ENCODE measurements around the gene VPREB1.
"Not testable (repeated sequence)": the region's sequence is repeated elsewhere in the genome, so short reads cannot be mapped to it uniquely, and the experiment has no call there.

Gene VPREB1

GRCh38 chr22:22248878-22249277 lies 4.3 kb downstream of the VPREB1 start:
- peak in 1 of 2 donors; percentile 72 for DNase-seq

- not testable (repeated sequence) for DNase-seq
These were observed 6.1 kb downstream of the VPREB1 start for GRCh38 chr22:22250651-22251050.

- not testable (repeated sequence) for DNase-seq
These were observed 11.5 kb downstream of the VPREB1 start for GRCh38 chr22:22256133-22256532.

GRCh38 chr22:22258597-22259415 lies 14.2 kb downstream of the VPREB1 start:
- not testable (repeated sequence) for DNase-seq

GRCh38 chr22:22260169-22260568 lies 15.6 kb downstream of the VPREB1 start:
- DNase-seq, result not testable (repeated sequence)

GRCh38 chr22:22260586-22260985 lies 16.0 kb downstream of the VPREB1 start:
- not testable (repeated sequence) for DNase-seq

- not testable (repeated sequence) for DNase-seq
These were observed 17.9 kb downstream of the VPREB1 start for GRCh38 chr22:22262332-22263074.

GRCh38 chr22:22263823-22264222 lies 19.2 kb downstream of the VPREB1 start:
- DNase-seq, result not testable (repeated sequence)

GRCh38 chr22:22270036-22270676 lies 25.6 kb downstream of the VPREB1 start:
- DNase-seq, result not testable (repeated sequence)

GRCh38 chr22:22277423-22277822 lies 32.8 kb downstream of the VPREB1 start:
- not testable (repeated sequence) for DNase-seq

- not testable (repeated sequence) for DNase-seq
These were observed 40.6 kb downstream of the VPREB1 start for GRCh38 chr22:22284962-22285756.

GRCh38 chr22:22286390-22287105 lies 42.0 kb downstream of the VPREB1 start:
- DNase-seq, result not testable (repeated sequence)

- not testable (repeated sequence) for DNase-seq
These were observed 42.6 kb downstream of the VPREB1 start for GRCh38 chr22:22287106-22287626.

- DNase-seq, result not testable (repeated sequence)
These were observed 45.1 kb downstream of the VPREB1 start for GRCh38 chr22:22289666-22290065.

- not testable (repeated sequence) for DNase-seq
These were observed 46.7 kb downstream of the VPREB1 start for GRCh38 chr22:22291129-22291806.

- not testable (repeated sequence) for DNase-seq
These were observed 48.1 kb downstream of the VPREB1 start for GRCh38 chr22:22292656-22293055.

GRCh38 chr22:22293436-22293835 lies 48.9 kb downstream of the VPREB1 start:
- DNase-seq, result not testable (repeated sequence)

GRCh38 chr22:22294641-22295040 lies 50.1 kb downstream of the VPREB1 start:
- DNase-seq, result not testable (repeated sequence)

Measured in bone marrow (tissue), 2 donors.